ENCODE results near the gene GALNT5. TPM values are rescaled to one million over a fixed set of nuclear protein-coding genes. Genes with fewer than 3 reads are reported as not detected.

The GALNT5 gene
- total RNA-seq, 1 donor: 56.5 TPM

DNA sequence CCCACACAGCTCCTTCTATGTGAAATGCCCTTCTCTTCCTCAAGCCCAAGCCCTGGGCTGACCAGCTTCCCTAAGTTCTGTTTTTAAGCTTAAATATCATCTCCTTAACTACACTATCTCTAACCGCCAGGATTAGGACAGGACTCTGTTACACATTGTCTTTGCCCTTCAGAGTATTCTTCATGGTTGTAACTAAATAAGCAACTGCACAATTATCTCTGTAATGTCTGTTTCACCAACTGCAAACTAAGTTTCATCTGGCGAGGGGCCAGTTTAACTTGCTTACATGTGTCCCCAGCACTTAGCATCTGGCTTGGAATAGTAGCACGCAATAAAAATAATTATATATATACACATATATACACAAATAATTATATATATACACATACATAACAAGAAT, 69.2 kb downstream of the GALNT5 start:
- Histone ChIP-seq H3K4me3 (ENCODE audit: insufficient read depth, low read length) (no peak overlapping the region), H3K27me3 (ENCODE audit: insufficient read depth, low read length) (no peaks in the 10 kb centered on the region)

DNA sequence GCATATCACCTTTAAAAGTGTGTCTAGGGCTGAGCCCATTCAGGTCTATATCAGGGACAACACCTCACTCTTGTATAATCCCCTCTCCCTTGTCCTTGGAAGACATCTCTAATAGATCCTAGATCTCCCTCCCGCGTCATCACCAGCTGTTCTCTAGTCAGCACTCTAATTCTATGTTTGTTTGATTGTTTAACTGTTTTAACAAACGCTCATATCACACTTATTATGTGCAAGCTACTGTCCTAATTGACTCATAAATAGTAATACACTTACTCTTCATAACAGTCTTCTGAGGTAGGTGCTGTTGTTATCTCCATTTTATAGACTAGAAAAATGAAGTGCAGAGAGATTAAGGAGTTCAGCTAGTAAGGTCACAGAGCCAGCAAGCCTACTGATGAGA, 69.7 kb downstream of the GALNT5 start:
- H3K9me3 ChIP-seq (ENCODE audit: low read depth, low read length): no peaks in the 10 kb centered on the region
- DNase-seq (ENCODE audit: insufficient read length, low spot score, missing footprints): no peak
- no peak overlapping the region for H3K4me2 ChIP-seq (ENCODE audit: insufficient read depth, low read length)
- no peak overlapping the region for H3K27ac ChIP-seq (ENCODE audit: low read depth, low read length)
- no peak overlapping the region for H3K4me3 ChIP-seq (ENCODE audit: insufficient read depth, low read length)
- no peaks in the 10 kb centered on the region for H4K20me1 ChIP-seq (ENCODE audit: insufficient read depth, low read length)
- no peak overlapping the region for H2AFZ ChIP-seq (ENCODE audit: low read length)
- H3K4me1 ChIP-seq (ENCODE audit: insufficient read depth, low read length): peaks cover 20% of the 10 kb centered on the region
- H3K36me3 ChIP-seq (ENCODE audit: insufficient read depth, low read length): no peaks in the 10 kb centered on the region
- TF ChIP-seq, protein P1, sequence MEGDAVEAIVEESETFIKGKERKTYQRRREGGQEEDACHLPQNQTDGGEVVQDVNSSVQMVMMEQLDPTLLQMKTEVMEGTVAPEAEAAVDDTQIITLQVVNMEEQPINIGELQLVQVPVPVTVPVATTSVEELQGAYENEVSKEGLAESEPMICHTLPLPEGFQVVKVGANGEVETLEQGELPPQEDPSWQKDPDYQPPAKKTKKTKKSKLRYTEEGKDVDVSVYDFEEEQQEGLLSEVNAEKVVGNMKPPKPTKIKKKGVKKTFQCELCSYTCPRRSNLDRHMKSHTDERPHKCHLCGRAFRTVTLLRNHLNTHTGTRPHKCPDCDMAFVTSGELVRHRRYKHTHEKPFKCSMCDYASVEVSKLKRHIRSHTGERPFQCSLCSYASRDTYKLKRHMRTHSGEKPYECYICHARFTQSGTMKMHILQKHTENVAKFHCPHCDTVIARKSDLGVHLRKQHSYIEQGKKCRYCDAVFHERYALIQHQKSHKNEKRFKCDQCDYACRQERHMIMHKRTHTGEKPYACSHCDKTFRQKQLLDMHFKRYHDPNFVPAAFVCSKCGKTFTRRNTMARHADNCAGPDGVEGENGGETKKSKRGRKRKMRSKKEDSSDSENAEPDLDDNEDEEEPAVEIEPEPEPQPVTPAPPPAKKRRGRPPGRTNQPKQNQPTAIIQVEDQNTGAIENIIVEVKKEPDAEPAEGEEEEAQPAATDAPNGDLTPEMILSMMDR (IDR thresholded peaks at IDR 0.05; ENCODE audit: extremely low read depth, low read depth, low read length): no peak
- H3K79me2 ChIP-seq (ENCODE audit: insufficient read depth, low read length): no peaks in the 10 kb centered on the region
- no peaks in the 10 kb centered on the region for H3K27me3 ChIP-seq (ENCODE audit: insufficient read depth, low read length)

More for the DNA sequence above, 69.2 kb downstream of the GALNT5 start:
- TF ChIP-seq, protein P1 (IDR thresholded peaks at IDR 0.05; ENCODE audit: extremely low read depth, low read depth, low read length): no peak
- no peaks in the 10 kb centered on the region for H3K9me3 ChIP-seq (ENCODE audit: low read depth, low read length)
- H3K36me3 ChIP-seq (ENCODE audit: insufficient read depth, low read length): no peaks in the 10 kb centered on the region
- no peak overlapping the region for H3K4me2 ChIP-seq (ENCODE audit: insufficient read depth, low read length)
- no peak overlapping the region for H3K27ac ChIP-seq (ENCODE audit: low read depth, low read length)
- peaks cover 20% of the 10 kb centered on the region for H3K4me1 ChIP-seq (ENCODE audit: insufficient read depth, low read length)
- H2AFZ ChIP-seq (ENCODE audit: low read length): no peak overlapping the region
- H3K79me2 ChIP-seq (ENCODE audit: insufficient read depth, low read length): no peaks in the 10 kb centered on the region
- H4K20me1 ChIP-seq (ENCODE audit: insufficient read depth, low read length): no peaks in the 10 kb centered on the region
- DNase-seq (ENCODE audit: insufficient read length, low spot score, missing footprints): no peak

DNA sequence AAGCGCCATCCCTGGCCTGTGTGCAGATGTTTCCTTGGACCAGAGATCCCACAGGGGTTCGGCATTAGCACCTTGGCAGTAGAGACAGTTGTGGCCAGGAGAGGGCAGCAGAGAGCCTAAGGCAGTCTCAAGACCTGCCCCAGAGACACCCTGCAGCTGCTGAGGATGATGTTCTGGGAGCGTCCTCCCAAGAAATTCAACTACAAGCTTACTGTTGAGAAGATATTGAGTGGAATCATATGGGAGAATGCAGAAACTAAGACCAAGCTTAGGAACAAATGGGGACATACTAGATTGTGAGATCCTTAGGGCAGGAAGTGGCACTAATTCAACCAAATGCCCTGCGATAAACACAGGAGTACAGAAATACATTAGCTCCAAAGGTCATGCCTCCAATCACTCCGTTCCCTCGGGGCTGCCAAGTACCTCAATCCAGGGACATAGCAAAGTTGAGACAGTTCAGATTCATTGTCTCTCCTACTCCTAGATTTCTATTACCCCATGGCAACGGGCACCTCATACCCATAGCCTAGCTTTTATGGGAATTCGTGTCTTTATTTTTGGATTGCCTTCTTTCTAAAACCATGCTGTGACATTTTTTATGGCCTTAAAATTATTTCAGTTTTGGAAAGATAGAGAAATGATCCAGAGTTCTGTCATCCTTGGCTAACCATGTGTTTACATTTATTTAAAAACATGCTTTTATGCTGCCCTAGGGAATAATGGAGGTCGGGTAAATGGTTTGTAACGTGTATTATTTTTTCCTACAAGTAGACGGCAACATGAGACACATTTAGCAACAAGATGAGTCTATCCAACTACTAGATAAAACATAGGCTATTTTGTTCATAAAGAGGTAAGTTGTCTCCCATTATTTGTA, 70.4 kb downstream of the GALNT5 start:
- Histone ChIP-seq H2AFZ (ENCODE audit: low read length) (peak overlapping the region; percentile 8), H3K9me3 (ENCODE audit: low read depth, low read length) (no peaks in the 10 kb centered on the region), H3K27me3 (ENCODE audit: insufficient read depth, low read length) (peaks cover 4% of the 10 kb centered on the region), H3K36me3 (ENCODE audit: insufficient read depth, low read length) (no peaks in the 10 kb centered on the region), H3K4me2 (ENCODE audit: insufficient read depth, low read length) (peak overlapping the region; percentile 67), H3K4me1 (ENCODE audit: insufficient read depth, low read length) (peaks cover 20% of the 10 kb centered on the region), H3K27ac (ENCODE audit: low read depth, low read length) (peak overlapping the region; percentile 31), H4K20me1 (ENCODE audit: insufficient read depth, low read length) (no peaks in the 10 kb centered on the region), H3K4me3 (ENCODE audit: insufficient read depth, low read length) (peak overlapping the region; percentile 18), H3K79me2 (ENCODE audit: insufficient read depth, low read length) (no peaks in the 10 kb centered on the region)
- TF ChIP-seq, protein P1 (IDR thresholded peaks at IDR 0.05; ENCODE audit: extremely low read depth, low read depth, low read length): peak; percentile 99
- DNase-seq (ENCODE audit: insufficient read length, low spot score, missing footprints): peak; percentile 79

DNA sequence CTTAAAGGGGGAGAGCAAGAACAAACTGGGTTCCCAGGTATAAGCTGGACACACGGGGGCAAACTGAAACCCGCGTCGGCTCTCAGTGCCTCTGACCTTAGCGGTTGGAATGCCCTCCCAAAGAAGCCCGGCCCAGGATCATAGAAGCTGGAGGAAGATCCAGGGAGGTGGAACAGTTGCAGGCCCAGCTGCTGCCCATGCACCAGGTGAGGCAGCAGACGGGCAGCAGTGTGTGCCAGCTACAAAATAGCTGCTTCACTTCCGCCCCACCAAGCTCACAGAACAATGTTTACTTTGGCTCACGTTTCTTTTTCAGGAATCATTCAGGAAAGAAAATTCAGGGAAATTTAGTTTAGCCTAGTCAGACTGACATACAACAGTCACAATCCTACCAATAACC, 72.0 kb downstream of the GALNT5 start:
- Histone ChIP-seq H3K27me3 (ENCODE audit: insufficient read depth, low read length) (peaks cover 5% of the 10 kb centered on the region), H4K20me1 (ENCODE audit: insufficient read depth, low read length) (no peaks in the 10 kb centered on the region), H3K27ac (ENCODE audit: low read depth, low read length) (no peak overlapping the region), H3K79me2 (ENCODE audit: insufficient read depth, low read length) (no peaks in the 10 kb centered on the region), H2AFZ (ENCODE audit: low read length) (no peak overlapping the region), H3K4me1 (ENCODE audit: insufficient read depth, low read length) (peaks cover 20% of the 10 kb centered on the region), H3K4me3 (ENCODE audit: insufficient read depth, low read length) (no peak overlapping the region), H3K9me3 (ENCODE audit: low read depth, low read length) (no peaks in the 10 kb centered on the region), H3K36me3 (ENCODE audit: insufficient read depth, low read length) (no peaks in the 10 kb centered on the region), H3K4me2 (ENCODE audit: insufficient read depth, low read length) (no peak overlapping the region)
- TF ChIP-seq, protein P1 (IDR thresholded peaks at IDR 0.05; ENCODE audit: extremely low read depth, low read depth, low read length): no peak
- DNase-seq (ENCODE audit: insufficient read length, low spot score, missing footprints): no peak

Measured in osteoblast (primary cell).